ENCODE measurements around the gene FYB1.

Gene FYB1

GRCh38 chr5:39100851-39101396 lies 118.4 kb downstream of the FYB1 start:
- no peaks in the 10 kb centered on the region for H4K20me1 ChIP-seq
- no peak overlapping the region for H3K9ac ChIP-seq
- H3K27me3 ChIP-seq, result no peaks in the 10 kb centered on the region
- peaks cover 8% of the 10 kb centered on the region for H3K4me1 ChIP-seq
- no peaks in the 10 kb centered on the region for H3K9me3 ChIP-seq
- no peak overlapping the region for H3K27ac ChIP-seq
- peak overlapping the region; percentile 29; the same call in 1 of the 2 replicates for H3K4me2 ChIP-seq
- H3K36me3 ChIP-seq, result no peaks in the 10 kb centered on the region
- no peak overlapping the region for H3K4me3 ChIP-seq
- no peak for TF ChIP-seq Cebpa-rat (IDR thresholded peaks at IDR 0.05)

- H3K27ac ChIP-seq, result no peak overlapping the region
- H3K4me2 ChIP-seq, result peak overlapping the region; percentile 29; the same call in 1 of the 2 replicates
- H3K4me3 ChIP-seq, result no peak overlapping the region
These were observed 119.0 kb downstream of the FYB1 start for GRCh38 chr5:39100301-39100850.

GRCh38 chr5:39099831-39100230 lies 119.5 kb downstream of the FYB1 start:
- H4K20me1 ChIP-seq, result no peaks in the 10 kb centered on the region
- H3K4me1 ChIP-seq, result peaks cover 8% of the 10 kb centered on the region
- no peaks in the 10 kb centered on the region for H3K9me3 ChIP-seq
- no peaks in the 10 kb centered on the region for H3K36me3 ChIP-seq
- no peak overlapping the region for H3K27ac ChIP-seq
- H3K4me3 ChIP-seq, result no peak overlapping the region
- no peak for TF ChIP-seq Cebpa-rat (IDR thresholded peaks at IDR 0.05)
- no peak overlapping the region for H3K9ac ChIP-seq
- H3K4me2 ChIP-seq, result no peak overlapping the region
- no peaks in the 10 kb centered on the region for H3K27me3 ChIP-seq

More at GRCh38 chr5:39100301-39100850, 119.0 kb downstream of the FYB1 start:
- H3K36me3 ChIP-seq, result no peaks in the 10 kb centered on the region
- no peaks in the 10 kb centered on the region for H3K9me3 ChIP-seq
- no peak overlapping the region for H3K9ac ChIP-seq
- H3K27me3 ChIP-seq, result no peaks in the 10 kb centered on the region
- H4K20me1 ChIP-seq, result no peaks in the 10 kb centered on the region
- peaks cover 8% of the 10 kb centered on the region for H3K4me1 ChIP-seq
- TF ChIP-seq Cebpa-rat (IDR thresholded peaks at IDR 0.05), result no peak

DNA sequence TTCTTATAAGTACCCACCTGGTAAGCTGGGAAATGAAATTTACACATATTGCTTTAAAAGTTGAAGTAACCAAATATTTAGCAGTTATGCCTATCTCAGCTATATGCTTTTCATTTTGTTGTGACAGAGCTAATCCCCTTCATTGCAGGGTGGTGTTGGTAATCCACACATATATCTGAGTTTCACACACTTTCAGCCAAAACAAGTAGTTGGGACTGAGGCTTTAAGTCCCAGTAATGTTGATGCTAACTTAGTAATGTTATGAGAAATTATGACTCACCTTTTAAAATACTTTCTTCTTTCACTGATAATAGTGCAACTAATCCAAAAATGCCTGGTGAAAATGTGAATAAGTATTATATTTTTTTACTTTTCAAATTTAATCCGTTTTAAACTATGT lies 126.0 kb downstream of the FYB1 start:
- Histone ChIP-seq H3K36me3 (no peaks in the 10 kb centered on the region), H3K4me3 (no peak overlapping the region), H3K9me3 (peaks cover 4% of the 10 kb centered on the region; the same call in 1 of the 2 replicates), H4K20me1 (no peaks in the 10 kb centered on the region), H3K4me2 (no peak overlapping the region), H3K27me3 (no peaks in the 10 kb centered on the region), H3K4me1 (no peaks in the 10 kb centered on the region), H3K27ac (no peak overlapping the region), H3K9ac (no peak overlapping the region)
- TF ChIP-seq Cebpa-rat (IDR thresholded peaks at IDR 0.05), result no peak

DNA sequence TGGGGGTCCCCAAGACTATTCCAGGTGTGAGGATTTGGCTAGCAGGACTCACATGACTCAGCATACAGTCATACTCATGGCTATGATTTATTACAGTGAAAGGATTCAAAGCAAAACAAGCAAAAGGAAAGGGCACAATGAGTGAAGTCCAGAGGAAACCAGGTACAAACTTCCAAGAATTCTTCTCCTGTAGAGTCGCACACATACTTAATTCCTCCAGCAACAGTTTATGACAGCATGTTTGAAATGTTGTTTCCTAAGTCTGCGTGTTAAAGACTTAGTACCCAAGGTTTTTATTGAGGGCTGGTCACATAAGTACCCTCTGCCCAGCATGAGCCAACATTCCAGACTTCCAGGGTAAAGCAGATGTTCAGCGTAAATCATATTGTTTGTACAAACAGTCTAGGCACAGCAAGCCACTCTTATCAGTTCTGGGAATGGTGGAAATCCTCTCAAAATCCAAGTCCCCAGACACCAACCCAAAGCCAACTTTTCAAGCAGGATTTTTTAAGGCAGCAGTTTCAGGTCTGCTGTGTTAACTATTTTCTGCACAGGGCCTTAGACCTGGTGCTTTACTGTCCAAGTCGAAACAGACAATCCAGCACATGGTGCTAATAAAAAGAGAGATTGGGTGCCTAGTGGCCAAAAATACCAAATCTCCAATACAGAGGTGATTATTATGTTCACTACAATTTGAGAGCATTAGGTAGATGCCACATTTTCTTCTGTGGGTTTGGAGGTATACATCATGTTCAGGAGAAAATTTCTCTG lies 126.6 kb downstream of the FYB1 start:
- Histone ChIP-seq H3K9ac (no peak overlapping the region), H3K27ac (no peak overlapping the region), H3K27me3 (no peaks in the 10 kb centered on the region), H3K36me3 (no peaks in the 10 kb centered on the region), H3K4me2 (no peak overlapping the region), H3K4me3 (no peak overlapping the region), H3K4me1 (no peaks in the 10 kb centered on the region), H3K9me3 (peaks cover 4% of the 10 kb centered on the region; the same call in 1 of the 2 replicates), H4K20me1 (no peaks in the 10 kb centered on the region)
- TF ChIP-seq Cebpa-rat (IDR thresholded peaks at IDR 0.05), result no peak

DNA sequence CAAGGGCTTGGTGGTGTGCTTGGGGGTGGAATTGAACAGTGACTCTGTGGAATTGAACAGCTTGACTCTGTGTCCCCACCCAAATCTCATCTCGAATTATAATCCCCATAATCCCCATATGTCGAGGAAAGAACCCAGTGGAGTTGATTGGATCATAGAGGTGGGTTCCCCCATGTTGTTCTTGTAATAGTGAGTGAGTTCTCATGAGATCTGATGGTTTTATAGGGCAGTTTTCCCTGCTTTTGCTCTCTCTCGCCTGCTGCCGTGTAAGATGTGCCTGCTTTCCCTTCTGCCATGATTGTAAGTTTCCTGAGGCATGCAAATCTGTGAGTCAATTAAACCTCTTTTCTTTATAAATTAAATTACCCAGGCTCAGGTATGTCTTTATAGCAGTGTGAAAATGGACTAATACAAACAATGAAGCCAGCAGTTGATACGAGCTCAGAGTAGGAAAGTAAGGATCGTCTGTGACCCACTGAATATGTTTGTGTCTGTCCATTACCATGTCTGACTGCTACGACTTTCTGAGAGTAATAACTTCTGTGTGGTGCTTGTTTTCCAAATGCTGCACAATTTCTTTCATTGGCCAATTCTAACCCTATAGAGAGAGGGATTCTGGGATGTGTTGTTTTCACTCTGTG lies 127.3 kb downstream of the FYB1 start:
- H3K9me3 ChIP-seq, result peaks cover 4% of the 10 kb centered on the region; the same call in 1 of the 2 replicates
- no peaks in the 10 kb centered on the region for H4K20me1 ChIP-seq
- H3K27me3 ChIP-seq, result no peaks in the 10 kb centered on the region
- H3K9ac ChIP-seq, result no peak overlapping the region
- H3K36me3 ChIP-seq, result no peaks in the 10 kb centered on the region
- TF ChIP-seq Cebpa-rat (IDR thresholded peaks at IDR 0.05), result no peak
- no peak overlapping the region for H3K4me3 ChIP-seq
- H3K27ac ChIP-seq, result no peak overlapping the region
- H3K4me2 ChIP-seq, result no peak overlapping the region
- no peaks in the 10 kb centered on the region for H3K4me1 ChIP-seq

DNA sequence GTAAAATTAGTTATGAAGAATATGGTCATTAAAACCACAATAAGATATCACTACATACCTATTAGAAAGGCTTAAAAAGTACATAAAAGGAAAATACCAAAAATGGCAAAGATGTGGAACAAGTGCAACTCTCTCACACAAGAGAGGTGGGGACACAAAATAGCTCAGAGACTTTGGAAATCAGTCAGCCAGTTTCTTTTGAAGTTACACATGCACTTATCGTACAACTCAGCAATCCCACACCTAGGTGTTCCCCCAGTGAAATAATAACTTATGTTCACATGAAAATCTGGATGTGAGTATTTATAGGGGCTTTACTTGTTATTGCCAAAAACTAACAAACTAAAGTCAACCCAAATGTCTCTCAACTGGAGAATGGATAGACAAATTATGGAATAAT lies 135.4 kb downstream of the FYB1 start:
- no peaks in the 10 kb centered on the region for H3K36me3 ChIP-seq
- H3K27me3 ChIP-seq, result no peaks in the 10 kb centered on the region
- TF ChIP-seq Cebpa-rat (IDR thresholded peaks at IDR 0.05), result no peak
- H3K9ac ChIP-seq, result no peak overlapping the region
- H3K27ac ChIP-seq, result no peak overlapping the region
- no peak overlapping the region for H3K4me2 ChIP-seq
- no peaks in the 10 kb centered on the region for H3K9me3 ChIP-seq
- no peaks in the 10 kb centered on the region for H3K4me1 ChIP-seq
- no peaks in the 10 kb centered on the region for H4K20me1 ChIP-seq
- H3K4me3 ChIP-seq, result no peak overlapping the region

- Histone ChIP-seq H4K20me1 (no peaks in the 10 kb centered on the region), H3K4me2 (no peak overlapping the region), H3K9ac (no peak overlapping the region), H3K4me3 (no peak overlapping the region), H3K36me3 (no peaks in the 10 kb centered on the region), H3K9me3 (no peaks in the 10 kb centered on the region), H3K4me1 (no peaks in the 10 kb centered on the region), H3K27me3 (no peaks in the 10 kb centered on the region), H3K27ac (no peak overlapping the region)
- no peak for TF ChIP-seq Cebpa-rat (IDR thresholded peaks at IDR 0.05)
These were observed 136.4 kb downstream of the FYB1 start for GRCh38 chr5:39082995-39083394.

- Histone ChIP-seq H3K4me1 (peaks cover 18% of the 10 kb centered on the region), H3K27ac (no peak overlapping the region), H3K4me2 (no peak overlapping the region), H3K9ac (no peak overlapping the region), H3K4me3 (no peak overlapping the region), H3K36me3 (no peaks in the 10 kb centered on the region), H4K20me1 (no peaks in the 10 kb centered on the region), H3K9me3 (no peaks in the 10 kb centered on the region), H3K27me3 (no peaks in the 10 kb centered on the region)
- no peak for TF ChIP-seq Cebpa-rat (IDR thresholded peaks at IDR 0.05)
These were observed 138.7 kb downstream of the FYB1 start for GRCh38 chr5:39080597-39081204.
